RWPE2 (cell line): ENCODE data around the gene EXOC6.
A peak's percentile ranks its signal among the peaks of the same experiment; 100 is the strongest.

ENCODE experiments used
- ATAC-seq: fragments of 200-7000 bp; cut with Tn5 transposase; 3 replicates; pipeline ENCODE4 v1.9.1; 2021; ENCODE audit warnings: low read depth
- DNase-seq: peaks from one replicate; pipeline ENCODE4 v3.0.0-alpha.2; 2020; ENCODE audit warnings: low spot score
- H3K27ac ChIP-seq: fragments of 450-650 bp; 2 replicates; pipeline ENCODE4 v1.5.1; 2017; ENCODE audit warnings: mild to moderate bottlenecking; ENCODE audit not compliant: poor library complexity, severe bottlenecking
- H3K27me3 ChIP-seq: fragments of 250-450 bp; sonication (Bioruptor Pico); 2 replicates; pipeline ENCODE4 v1.5.1; 2021; ENCODE audit warnings: mild to moderate bottlenecking, moderate library complexity; ENCODE audit not compliant: insufficient read depth, poor library complexity, severe bottlenecking
- H3K36me3 ChIP-seq: fragments of 250-450 bp; sonication (Bioruptor Pico); 2 replicates; pipeline ENCODE4 v1.5.1; 2020; ENCODE audit warnings: low read depth, mild to moderate bottlenecking, moderate library complexity
- H3K4me1 ChIP-seq: fragments of 250-450 bp; sonication (Bioruptor Pico); 2 replicates; pipeline ENCODE4 v1.5.1; 2021; ENCODE audit warnings: mild to moderate bottlenecking, moderate library complexity; ENCODE audit not compliant: insufficient read depth, poor library complexity, severe bottlenecking
- H3K4me3 ChIP-seq: fragments of 250-450 bp; sonication (Bioruptor Pico); 2 replicates; pipeline ENCODE4 v1.5.1; 2021; ENCODE audit warnings: mild to moderate bottlenecking, moderate library complexity; ENCODE audit not compliant: severe bottlenecking
- H3K9me3 ChIP-seq: fragments of 250-450 bp; sonication (Bioruptor Pico); 2 replicates; pipeline ENCODE4 v1.5.1; 2021; ENCODE audit warnings: mild to moderate bottlenecking, moderate library complexity; ENCODE audit not compliant: severe bottlenecking
- CTCF ChIP-seq: fragments of 450-650 bp; IDR thresholded peaks from one replicate; pipeline ENCODE4 v1.5.1; 2017; ENCODE audit warnings: mild to moderate bottlenecking, moderate library complexity; ENCODE audit not compliant: poor library complexity, severe bottlenecking

EXOC6 gene

GRCh38 chr10:93076871-93077270 lies 228.6 kb downstream of the EXOC6 start:
- H3K4me1 ChIP-seq = no peaks in the 10 kb centered on the region
- no peak for DNase-seq
- H3K4me3 ChIP-seq = no peak overlapping the region
- no peaks in the 10 kb centered on the region for H3K9me3 ChIP-seq
- H3K27ac ChIP-seq = no peak overlapping the region
- no peak for TF ChIP-seq CTCF
- peaks cover 55% of the 10 kb centered on the region for H3K27me3 ChIP-seq
- no peaks in the 10 kb centered on the region for H3K36me3 ChIP-seq
- ATAC-seq = no peak

DNA sequence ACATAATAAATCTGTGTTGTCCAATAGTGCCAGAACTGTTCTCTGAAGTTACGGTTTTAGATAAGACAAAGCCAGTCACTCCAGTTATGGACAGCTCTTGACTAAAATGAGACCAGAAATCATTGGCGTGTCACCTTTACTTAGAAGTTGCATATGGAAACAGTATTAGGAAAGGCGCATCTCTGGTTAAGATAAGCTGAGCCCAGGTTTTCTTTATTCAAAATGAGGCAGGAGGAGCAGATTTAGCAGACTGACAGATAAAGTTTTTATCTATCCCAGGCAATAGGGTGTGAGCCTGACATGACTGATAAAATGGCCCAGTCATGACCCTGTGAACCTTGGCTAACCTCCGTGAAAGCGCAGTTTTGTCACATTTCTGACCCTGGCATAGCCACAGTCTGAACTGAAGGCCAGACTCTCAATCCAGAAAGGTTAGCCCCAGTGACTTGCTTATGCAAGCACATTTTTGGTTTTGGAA lies 229.6 kb downstream of the EXOC6 start:
- no peaks in the 10 kb centered on the region for H3K9me3 ChIP-seq
- H3K4me1 ChIP-seq = no peaks in the 10 kb centered on the region
- H3K27ac ChIP-seq = no peak overlapping the region
- no peak overlapping the region for H3K4me3 ChIP-seq
- peaks cover 44% of the 10 kb centered on the region for H3K27me3 ChIP-seq
- no peak for DNase-seq
- no peak for TF ChIP-seq CTCF
- H3K36me3 ChIP-seq = no peaks in the 10 kb centered on the region
- no peak for ATAC-seq

DNA sequence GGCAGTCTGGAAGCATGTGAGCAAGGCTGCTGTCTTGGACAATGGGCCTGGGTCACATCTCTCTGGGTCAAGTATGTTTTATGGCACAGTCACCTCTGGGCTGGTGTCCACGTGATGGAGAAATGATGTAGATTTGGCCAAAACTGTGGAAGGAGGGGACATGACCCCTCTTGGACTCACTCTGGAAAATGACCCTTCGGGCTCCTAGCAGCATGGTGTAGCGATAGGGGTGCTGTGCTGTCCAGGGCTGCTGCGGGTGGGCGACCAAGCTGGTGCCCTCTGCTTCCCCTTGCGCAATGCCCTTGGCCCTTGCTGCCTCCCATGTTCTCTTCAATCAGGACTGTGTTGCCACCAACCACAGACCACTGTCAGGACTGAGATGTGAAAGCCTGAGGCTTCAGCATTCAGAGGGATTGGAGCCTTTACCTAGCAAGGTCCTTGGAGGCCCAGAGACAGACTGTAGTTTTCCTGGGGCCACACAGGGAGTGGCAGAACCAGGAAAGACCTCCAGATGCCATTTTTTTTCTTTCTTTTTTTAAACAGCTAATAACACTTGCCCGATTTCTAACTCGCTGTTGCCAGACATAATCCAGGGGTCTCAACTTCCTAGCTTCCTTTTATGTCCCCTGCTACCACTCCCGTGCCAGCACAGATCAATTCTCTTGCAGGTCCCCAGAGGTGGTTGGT lies 231.5 kb downstream of the EXOC6 start:
- no peak for DNase-seq
- Histone ChIP-seq H3K27ac (no peak overlapping the region), H3K27me3 (peaks cover 25% of the 10 kb centered on the region), H3K9me3 (no peaks in the 10 kb centered on the region), H3K36me3 (no peaks in the 10 kb centered on the region), H3K4me1 (no peaks in the 10 kb centered on the region), H3K4me3 (no peak overlapping the region)
- no peak for TF ChIP-seq CTCF
- no peak for ATAC-seq

- DNase-seq (no peak), ATAC-seq (peak; percentile 64)
- H3K27ac ChIP-seq = no peak overlapping the region
- no peaks in the 10 kb centered on the region for H3K9me3 ChIP-seq
- no peaks in the 10 kb centered on the region for H3K36me3 ChIP-seq
- H3K4me1 ChIP-seq = no peaks in the 10 kb centered on the region
- H3K4me3 ChIP-seq = no peak overlapping the region
- peaks cover 18% of the 10 kb centered on the region for H3K27me3 ChIP-seq
- TF ChIP-seq CTCF = peak; percentile 78
These were observed 232.2 kb downstream of the EXOC6 start for GRCh38 chr10:93080350-93081046.

DNA sequence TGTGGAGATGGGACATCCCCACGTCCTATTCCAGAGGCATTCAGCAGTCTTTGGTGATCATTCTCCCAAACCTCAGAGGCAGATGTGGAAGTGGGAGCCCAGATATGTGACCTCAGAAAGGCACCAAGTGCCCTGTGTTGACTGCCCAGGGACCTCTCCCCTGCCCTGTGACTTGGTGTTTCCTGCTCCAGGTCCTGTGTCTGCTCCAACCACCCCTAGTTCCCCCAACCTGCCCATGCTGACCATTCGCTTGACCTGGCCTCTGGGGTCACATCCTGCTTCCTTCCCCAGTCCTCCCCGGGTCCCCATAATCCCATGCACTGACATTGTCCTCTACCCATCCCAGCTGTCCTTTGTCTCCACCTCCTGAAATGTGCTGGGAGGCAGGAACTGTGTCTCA lies 233.0 kb downstream of the EXOC6 start:
- Histone ChIP-seq H3K36me3 (no peaks in the 10 kb centered on the region), H3K27ac (no peak overlapping the region), H3K4me3 (no peak overlapping the region), H3K27me3 (peaks cover 12% of the 10 kb centered on the region), H3K9me3 (no peaks in the 10 kb centered on the region), H3K4me1 (no peaks in the 10 kb centered on the region)
- ATAC-seq = no peak
- no peak for TF ChIP-seq CTCF
- DNase-seq = no peak
